ENCODE data around the gene BTBD9.

- TF ChIP-seq POLR2A (IDR thresholded peaks at IDR 0.05; ENCODE audit: low read length), result no peak
- no peak for TF ChIP-seq GATA1 (IDR thresholded peaks at IDR 0.05; ENCODE audit: low read depth, low read length)
These were observed 169.2 kb downstream of the BTBD9 start for GRCh38 chr6:38470548-38470947.

Measured in erythroblast (primary cell).